ENCODE data around the gene AMOTL1.

Gene AMOTL1

DNA sequence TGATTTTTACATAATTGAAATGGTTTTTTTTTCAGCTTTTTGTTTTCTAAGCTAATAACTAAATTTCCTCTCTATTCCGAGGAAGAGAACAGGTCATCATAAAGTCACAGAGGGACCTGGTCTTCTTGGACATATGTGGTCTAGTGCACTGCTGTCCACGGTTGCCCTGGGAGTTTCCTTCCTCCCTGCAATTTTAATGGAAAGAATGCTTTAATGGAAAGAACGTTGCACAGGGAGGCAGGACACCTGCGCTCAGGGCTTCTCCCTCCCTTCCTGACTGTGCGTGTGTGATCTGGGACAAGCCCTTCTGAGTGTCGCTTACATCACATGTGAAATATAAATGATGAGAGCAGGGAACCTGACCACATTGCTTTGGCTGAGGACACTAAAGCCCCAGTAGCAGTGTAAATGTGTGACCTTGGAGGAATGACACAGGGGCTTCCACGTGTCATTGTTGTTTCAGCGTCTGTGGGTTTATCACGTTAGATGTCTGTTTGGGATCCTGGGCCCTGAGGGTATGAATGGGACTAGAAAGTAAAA, 93.2 kb downstream of the AMOTL1 start:
- no peak for DNase-seq

DNA sequence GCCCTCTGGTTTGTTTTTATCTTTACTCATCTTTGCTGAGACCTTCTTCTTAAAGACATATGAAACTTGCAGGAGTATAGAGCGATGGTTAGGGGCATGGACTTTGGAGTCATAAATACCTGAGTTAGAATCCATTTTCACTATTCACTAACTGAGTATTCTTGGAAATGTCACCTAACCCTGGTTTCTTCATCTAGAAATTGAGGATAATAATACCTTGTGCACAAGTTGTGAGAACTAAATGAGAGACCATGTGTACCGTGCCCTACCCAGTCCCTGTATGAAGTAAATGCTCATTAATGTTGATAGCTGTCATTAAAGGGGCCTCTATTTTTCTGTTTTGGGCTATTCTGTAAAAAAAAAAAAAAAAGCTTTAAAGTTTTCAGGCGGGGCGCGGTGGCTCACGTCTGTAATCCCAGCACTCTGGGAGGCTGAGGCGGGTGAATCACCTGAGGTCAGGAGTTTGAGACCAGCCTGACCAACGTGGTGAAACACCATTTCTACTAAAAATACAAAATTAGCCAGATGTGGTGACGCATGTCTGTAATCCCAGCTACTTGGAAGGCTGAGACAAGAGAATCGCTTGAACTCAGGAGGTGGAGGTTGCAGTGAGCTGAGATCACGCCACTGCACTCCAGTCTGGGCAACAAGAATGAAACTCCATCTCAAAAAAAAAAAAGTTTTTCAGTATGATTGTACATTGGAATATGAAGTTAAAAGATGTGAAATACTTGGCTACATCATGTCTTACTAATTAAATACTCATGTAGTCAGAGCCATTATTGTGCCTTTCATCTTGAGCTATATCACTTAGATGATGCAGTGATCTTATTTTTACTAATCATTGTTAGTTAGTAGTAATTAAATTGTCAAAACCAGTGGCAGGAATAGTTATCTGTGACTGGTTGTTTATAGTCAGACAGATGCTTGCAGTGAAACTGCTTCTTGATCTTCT, 95.0 kb downstream of the AMOTL1 start:
- peak; percentile 32 for DNase-seq

DNA sequence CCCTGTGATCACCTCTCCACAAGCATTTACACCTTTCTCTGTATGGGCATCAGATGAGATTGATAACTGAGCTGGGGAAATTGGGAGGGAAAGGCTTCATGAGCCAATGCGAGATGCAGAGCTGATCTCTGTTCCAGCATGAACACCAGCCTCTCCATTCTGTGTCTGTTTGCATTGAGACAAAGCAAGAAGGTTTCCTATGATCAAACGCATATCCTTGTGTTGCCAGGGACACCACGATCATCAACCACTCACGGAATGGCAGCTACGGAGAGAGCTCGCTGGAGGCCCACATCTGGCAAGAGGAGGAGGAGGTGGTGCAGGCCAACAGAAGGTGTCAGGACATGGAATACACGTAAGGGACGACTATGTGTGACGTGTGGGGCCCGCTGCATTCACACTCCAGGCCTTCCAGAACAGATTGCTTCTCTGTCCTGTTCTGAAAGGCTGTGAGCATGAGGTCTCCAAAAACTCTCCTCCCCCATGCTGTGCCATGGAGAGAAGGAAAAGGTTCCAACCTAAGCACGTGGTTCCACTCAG, 96.4 kb downstream of the AMOTL1 start:
- no peak for DNase-seq

DNA sequence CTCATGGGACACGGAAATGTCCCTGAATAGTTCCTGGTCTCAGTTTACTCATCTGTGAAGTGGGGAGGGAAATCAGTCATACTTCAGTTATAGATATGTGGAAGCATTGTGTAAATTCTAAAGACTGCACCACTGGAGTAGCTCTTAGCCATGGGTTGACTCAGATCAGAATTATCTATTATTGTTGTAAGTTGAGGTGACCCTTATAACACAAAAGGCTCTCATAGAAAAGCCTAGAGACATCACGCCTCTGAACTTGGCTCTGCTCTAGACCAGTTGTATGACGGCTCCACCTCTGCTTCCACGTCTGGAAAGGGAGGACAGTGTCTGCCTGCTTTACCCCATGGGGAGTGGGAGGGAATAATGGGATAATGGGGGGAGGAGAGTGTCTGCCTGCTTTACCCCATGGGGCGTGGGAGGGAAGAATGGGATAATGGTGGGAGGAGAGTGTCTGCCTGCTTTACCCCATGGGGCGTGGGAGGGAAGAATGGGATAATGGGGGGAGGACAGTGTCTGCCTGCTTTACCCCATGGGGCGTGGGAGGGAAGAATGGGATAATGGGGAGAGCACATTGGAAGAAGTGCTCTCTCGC, 98.2 kb downstream of the AMOTL1 start:
- DNase-seq: peak; percentile 44

DNA sequence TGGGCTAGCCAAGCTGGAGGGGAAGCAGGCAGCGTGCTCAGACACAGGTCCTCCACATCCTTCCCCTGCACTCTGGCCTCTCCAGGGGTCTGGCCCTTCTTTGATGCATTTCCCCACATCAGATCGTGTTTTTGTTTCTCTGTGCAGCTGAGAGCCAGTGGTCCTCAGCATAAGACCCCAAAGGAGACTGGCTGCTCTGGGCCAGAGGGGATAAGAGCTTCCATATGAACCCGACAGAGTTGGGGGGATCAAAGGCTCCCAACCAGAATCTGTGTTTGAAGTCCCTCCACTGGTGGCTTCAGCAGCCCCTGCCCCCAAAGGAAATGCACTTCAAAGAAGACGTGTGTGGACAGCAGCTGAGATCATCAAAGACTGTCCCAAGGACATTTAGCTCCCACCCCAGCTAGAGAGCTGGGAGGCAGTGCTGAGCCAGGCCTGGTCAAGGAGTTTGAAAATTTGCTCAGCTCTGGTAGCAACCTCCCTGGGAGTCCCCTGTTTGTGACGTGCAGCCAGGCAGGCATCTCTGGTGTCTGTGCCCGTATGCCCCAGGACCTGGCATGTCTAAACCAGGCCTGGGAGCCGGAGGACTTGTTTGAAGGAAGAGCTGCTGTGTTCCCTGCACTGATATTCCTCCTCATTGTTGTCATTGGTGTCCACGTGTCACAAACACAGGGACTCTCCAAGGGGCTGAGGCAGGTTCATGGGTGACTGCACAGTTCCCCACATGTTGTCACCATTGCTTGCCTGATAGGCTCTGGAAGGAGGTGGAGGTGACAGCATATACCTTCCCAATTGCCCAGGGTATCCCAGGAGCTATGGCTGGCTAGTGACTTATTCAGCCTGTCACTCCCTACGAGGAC, 99.0 kb downstream of the AMOTL1 start:
- DNase-seq: no peak

DNA sequence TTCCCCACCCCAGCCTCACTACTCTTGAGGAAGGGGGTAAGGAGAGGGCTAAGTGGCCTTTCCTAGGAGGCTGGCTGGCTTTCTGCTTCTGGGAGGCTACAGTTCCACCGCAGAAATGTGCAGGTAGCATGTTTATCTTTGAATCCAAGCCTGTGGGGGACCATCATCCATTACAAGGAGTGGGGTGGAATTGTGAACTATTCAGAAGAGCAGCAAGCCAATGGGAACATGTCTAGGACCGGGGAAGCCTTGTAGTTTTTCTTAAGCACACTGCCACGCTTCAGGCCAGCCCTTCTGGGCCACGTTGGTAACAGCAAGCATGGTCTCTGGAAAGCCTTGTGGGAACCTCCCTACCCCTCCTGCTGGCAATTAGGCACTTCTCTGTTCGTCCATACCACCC, 100.3 kb downstream of the AMOTL1 start:
- DNase-seq: no peak

DNA sequence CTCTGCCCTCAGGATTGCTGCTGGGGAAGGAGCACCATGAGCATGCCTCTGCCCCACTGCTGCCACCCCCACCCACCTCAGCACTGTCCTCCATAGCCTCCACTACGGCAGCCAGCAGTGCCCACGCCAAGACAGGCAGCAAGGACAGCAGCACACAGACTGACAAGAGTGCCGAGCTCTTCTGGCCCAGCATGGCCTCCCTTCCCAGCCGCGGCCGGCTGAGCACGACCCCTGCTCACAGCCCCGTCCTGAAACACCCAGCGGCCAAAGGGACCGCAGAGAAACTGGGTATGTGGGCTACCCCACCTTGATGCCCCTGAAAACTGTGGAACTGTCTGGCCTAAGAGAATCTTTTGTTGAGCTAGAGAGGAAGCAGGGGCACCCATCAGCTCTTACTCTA, 101.0 kb downstream of the AMOTL1 start:
- DNase-seq: no peak

DNA sequence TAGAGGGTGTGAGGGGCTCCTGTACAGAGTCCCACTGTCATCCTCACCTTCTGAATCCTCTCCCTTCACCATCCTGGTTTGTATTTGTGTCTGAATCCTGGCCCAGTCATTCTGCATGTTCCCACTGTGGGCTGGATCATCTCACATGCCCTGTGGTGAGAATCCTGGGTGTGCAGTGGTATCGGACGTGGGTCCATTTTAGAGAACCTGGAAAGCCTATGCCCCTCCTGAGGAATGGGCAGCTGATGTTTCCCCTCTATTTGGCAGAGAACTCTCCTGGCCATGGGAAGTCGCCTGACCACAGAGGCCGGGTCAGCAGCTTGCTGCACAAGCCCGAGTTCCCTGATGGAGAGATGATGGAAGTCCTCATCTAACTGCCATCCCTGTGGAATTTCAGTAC, 102.3 kb downstream of the AMOTL1 start:
- DNase-seq: no peak

DNA sequence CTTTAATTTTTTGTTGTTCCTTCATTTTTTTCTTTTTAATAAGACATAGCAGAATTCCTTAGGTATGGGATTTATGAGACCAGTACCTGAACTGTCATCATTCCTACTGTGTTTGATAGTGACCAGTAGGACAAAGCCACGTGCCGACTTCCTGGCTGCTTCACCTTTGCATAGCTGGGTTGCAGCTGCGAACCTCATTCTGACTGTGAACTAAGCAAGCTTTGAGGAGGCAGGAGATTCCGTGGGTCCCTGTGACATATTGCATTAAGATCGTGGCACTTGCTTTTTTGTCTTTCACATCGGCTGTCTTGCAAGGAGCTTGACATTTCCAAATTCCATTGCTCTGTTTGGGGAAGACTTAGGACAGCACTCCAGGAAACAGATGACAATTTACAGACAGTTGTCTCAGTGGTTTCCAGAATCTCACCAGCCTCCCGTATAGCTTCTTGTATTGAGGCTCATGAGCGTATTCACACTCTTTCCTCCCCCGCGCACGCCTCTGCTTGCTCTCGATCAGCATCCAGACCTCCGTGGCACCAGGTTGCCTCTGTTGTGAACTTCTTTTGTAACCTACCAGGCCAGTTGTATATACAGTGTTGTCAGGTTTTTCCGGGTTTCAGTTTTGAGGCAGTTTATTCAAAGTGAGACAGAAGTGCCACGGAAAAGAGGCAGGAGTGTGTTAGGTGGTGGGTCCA, 103.5 kb downstream of the AMOTL1 start:
- DNase-seq: no peak

DNA sequence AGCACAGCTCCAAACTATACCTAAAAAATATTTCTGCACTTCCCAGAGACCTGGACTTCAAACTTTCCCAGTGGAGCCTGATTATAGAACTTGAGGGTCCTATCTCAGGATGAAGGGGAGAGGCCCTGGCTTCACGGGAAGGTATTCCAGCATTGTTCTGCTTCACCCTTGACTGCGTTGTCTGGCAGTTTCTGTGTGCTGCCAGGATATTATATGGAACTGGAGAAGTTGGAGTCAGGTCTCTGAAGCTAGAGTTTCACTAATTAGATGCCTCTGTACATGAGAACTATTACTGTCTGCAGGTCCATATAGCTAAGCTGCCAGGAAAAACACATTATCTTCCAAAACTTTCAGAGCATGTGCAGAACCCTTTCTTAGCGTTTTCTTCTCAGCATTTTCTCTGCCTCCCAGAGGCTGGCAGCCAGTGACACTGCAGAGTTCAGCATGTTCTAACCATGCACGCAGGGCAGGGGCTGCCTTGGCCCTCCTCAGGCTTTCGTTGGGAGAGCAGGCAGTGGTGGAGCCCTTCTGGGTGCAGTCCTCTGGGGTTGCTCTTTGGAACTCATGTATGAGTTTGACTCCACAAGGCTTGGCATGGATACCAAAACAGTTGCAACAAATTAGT, 105.9 kb downstream of the AMOTL1 start:
- no peak for DNase-seq

DNA sequence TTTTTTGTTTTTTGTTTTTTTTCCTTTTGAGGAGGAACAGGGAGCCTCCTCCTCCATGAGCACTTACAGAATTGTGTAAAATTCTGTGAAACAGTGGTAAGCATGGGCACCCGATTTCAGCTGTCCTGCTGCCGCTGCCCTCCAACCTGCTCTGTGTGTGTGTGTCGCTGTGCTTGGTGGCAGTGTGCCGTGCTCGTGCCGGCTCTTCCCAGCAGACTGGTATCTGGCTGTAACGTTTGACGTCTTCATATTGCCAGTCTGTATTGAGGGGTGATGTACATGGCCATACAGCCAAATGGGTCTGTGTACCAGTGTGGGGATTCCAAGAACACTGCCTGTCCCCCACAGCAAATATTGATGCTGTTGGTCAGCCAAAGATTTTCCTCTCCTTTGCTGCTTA, 108.1 kb downstream of the AMOTL1 start:
- DNase-seq: no peak

DNA sequence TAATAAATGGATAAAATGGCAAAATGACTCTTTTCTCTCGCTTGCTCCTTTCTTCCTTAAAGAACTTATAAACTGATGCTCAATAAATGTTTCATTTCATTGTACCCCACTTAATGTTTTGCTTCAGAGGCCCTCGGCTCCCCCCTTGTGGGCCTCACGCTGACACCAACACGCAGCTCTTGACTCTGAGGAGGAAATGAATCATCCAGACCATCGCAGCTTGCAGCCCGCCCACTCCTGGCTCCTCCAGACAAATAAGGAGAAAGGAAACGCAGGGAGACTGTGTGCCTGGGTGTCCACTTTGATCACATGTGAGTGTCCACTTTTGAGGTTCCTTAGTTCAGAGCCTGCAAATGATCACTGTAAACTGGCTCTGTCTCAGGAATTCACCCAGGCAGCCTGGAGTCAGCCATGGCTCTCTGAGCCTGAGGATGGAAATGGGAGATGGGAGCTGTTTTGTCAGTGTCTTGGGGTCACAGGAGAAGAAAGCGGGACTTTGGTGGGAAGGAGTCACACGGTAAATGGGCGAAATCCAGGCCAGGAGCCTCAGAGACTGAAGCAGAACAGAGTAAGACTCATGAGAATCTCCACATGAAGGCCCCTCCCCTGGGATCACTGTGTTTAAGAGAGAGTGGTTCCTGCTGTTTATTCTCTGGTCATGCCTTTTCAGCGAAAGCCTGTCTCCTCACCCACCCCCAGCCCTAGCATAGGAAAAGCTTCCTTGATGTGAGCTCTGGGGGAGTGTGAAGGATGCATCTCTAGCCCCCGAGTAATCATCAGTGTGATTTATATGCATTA, 108.7 kb downstream of the AMOTL1 start:
- peak; percentile 95 for DNase-seq

DNA sequence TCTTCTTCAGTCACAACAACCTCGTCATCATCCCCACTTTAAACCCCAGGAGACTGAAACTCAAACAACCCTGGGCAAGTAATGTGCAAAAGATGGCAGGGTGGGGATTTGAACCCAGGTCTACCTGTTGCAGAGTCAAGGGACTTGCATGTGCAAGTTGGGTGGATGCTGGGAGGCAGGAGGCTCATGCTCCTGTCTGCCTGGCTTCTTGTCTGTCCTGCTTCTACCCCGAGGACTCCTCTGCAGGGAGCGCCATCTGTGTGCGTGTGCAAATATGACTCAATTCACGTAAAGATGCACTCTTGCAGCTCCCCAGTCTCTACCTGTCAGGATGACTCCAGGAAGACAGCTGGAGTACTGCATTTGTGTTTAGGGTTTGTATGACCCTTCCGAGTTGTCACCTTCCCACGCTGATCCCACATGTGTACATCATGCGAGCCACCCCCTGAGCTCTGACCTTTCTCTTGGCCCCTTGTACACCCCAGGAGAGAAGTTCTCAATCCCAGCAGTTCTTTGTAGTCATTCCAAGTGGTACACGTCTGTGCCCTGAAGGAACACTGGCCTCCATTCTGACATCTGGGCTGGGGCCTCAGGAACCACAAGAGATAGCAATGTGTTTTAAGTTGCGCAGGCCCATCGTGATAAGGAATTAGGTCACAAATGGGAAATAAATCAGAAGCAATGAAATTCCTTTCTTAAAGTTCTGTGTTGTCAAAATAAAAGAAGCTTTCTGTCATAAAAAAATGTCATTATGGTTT, 109.5 kb downstream of the AMOTL1 start:
- no peak for DNase-seq

DNA sequence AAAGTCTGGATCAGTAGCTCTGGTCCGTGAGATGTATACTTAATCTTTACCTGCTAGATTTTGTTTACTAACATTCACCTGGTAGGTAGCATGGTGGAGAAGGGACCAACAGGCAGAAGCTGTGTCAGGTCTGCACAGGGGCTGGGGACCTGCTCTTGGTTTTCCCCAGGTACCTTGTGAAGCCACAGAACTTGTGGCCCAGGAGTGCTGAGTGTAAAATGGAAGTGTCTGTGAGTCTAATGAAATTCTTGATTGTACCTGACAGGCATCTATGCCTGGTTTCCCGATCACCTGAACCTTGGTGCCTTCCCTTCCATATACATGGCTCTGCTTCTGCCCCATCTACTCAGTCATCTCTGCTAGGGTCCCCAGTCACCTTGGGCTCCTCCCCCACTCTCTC, 110.8 kb downstream of the AMOTL1 start:
- no peak for DNase-seq

DNA sequence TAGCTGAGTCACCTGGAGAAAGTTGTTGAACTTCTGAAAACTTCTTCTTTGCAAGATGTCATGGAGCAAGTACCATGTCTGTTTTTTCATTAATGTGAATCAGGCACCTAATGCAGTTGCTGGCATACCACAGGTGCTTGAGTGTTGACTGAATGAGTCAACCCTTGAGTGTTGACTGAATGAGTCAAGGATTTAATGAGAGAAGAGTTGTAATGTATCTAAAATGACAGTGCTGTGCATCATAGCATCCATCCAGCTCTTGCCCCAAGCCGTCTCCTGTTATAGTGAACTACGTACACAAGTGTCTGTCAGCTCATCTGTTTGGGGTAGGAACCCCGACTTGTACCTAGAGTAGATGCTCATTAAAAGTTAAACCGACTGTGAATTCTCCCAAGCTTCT, 112.1 kb downstream of the AMOTL1 start:
- no peak for DNase-seq

DNA sequence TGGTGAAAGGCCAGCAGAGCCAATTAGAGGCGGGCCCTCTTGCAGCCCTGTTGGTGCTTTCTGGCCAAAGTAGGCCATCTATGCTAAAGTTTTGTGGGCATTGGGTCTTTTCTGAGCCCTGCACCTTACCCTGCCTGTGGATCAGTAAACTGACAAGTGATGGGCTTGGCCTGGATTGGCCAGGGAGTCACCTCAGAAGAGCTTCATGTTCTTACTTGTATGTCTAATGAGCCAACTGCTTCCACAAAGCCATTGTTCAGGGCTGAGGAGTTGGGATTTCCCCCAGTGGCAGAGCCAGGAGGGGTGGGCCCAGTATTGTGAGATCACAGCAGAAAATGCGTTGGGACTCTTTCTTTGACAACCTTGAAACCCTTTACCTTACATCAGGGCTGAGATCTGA, 114.8 kb downstream of the AMOTL1 start:
- DNase-seq: no peak

DNA sequence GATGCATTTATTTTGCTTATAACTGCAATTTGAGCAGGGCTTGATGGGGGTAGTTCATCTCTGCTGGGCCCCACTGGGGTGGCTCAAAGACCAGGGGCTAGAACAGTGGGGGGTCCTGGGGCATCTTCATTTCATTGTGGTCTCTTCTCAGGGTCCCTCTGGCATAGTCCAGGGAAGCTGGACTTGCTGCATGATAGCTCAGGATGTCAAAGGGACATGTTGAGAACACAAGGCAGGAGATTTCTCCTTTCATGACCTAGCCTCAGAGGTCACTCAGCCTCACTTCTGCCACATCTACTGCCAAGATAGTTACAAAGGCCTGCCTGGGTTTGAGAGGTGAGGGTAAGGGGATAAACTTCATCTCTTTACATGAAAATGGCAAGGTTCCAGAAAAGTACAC, 115.7 kb downstream of the AMOTL1 start:
- no peak for DNase-seq

DNA sequence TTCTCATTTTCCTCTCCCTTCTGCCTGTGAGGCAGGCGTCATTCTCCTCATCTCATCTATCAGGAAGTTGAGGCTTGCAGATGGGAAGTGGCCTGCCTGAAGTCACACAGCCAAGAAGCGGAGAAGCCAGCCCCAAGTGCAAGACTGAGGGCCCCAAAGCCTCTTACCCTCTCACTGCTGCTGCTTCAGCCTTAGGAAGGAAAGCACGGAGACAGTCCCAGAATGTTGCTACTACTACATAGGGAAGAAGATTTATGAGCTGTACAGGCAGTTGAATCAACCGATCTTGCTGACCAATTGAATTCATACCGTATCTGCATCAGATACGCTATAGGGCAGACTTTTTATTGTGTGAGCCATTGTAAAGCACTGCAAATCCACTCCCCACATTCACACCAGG, 116.2 kb downstream of the AMOTL1 start:
- DNase-seq: no peak

DNA sequence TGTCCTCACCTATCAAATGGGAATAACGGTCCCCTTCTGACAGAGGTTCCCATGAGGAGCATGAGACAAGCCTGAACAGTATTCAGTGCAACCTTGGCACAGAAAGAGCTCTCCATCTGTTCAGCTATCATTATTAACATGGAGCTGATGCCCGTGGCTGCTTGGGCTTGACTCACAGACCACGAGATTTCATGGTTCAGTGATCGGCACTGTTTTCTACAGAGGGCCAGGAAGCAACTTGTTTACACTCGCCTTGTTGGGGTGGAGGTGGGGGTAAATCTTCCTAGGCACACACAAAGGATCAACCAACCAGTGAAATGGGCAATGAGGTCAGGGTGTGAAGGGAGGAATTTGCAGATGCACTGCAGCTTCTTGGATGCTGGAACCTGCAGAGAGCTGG, 117.0 kb downstream of the AMOTL1 start:
- DNase-seq: no peak

DNA sequence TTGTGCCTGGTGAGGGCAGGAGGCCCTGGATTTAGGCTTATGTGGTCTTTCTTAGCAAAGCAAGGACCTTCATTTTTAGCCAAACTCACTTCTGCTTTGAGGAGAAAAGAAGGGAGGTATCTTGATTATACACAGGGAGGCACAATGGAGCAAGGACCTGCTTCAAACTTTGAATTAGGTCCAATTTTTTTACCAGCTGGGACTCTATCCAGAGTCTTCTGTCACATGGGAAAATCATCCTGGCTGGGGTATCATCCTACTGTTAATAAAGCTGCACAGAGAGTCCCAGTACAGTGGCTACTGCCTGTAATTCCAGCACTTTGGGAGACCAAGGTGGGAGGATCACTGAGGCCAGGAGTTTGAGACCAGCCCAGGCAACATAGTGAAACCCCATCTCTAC, 117.4 kb downstream of the AMOTL1 start:
- DNase-seq: no peak
